H1 (cell line): ENCODE data around the gene MRPS27. TPM values are rescaled to one million over a fixed set of nuclear protein-coding genes. Genes with fewer than 3 reads are reported as not detected.

Source experiments
- E2F6 ChIP-seq: IDR thresholded peaks from 2 replicates; pipeline ENCODE4 v1.6.1; 2012; ENCODE audit warnings: inconsistent platforms
- MAX ChIP-seq: IDR thresholded peaks from 2 replicates; pipeline ENCODE4 v1.6.1; 2012; ENCODE audit warnings: inconsistent platforms
- YY1 ChIP-seq: IDR thresholded peaks from 2 replicates; pipeline ENCODE4 v1.6.1; 2011; ENCODE audit warnings: low read depth, mild to moderate bottlenecking, low read length
- polyA plus RNA-seq, 7 experiments: library from polyadenylated mRNA; depleted of rRNA in 3 of 7; stranded (reverse) in 5 of 7; unstranded in 2 of 7; fragments of >200 nt in 5 of 7; fragments of 200-250 nt in 2 of 7; gene quantifications; 1 replicate in 5 of 7; 2 replicates in 1 of 7; 4 replicates in 1 of 7; pipeline versions ENCODE4 v1.2.1 to v1.2.3, GENCODE V29; 2011 to 2013; ENCODE audit warnings: missing spikeins in 2 of 7, mixed read lengths in 2 of 7
- total RNA-seq: library from RNA; stranded (reverse); fragmentation: NEBNext Ultra II Directional; extraction: Animal tissue kit (Norgen Biotek cat#: 25700); gene quantifications from 2 replicates; pipeline ENCODE4 v1.2.1, GENCODE V29; 2021

Gene MRPS27
- total and polyA plus RNA-seq, 2 of the 8 experiments (the other 6 are each of a cell fraction or from before 2014, with no cell fraction given), result 93.2 to 102 TPM

GRCh38 chr5:72221541-72221940 lies 98.5 kb downstream of the MRPS27 start (continued):
- TF ChIP-seq E2F6, result no peak
- TF ChIP-seq YY1, result no peak
- no peak for TF ChIP-seq MAX
